ENCODE measurements around the gene PSPC1.

DNA sequence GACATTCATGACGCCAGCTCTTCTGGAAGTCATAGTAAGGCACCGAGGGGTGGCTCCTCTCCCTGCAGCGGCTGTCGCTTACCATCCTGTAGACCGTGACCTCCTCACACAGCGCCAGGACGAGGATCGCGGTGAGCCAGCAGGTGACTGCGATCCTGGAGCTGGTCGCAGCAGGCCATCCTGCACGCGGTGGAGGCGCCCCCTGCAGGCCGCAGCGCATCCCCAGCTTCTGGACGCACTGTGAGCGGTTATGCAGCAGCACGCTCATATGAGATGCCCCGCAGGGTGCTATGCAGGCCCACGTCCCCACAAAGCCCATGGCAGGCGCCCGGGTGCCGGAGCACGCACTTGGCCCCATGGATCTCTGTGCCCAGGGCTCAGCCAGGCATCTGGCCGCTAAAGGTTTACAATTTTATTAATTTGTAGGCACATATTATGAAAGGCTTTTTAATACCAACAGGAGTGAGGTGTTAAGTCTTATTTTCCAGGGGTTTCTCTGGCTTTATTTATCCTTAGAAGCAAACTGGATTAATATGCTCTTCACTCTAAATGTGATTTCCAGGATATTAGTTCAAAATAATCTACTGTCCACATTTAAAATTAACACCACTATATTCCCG is 35.6 kb upstream of the PSPC1 start:
- no peak for TF ChIP-seq CTCF (IDR thresholded peaks at IDR 0.05; ENCODE audit: poor library complexity, severe bottlenecking)
- TF ChIP-seq MXI1 (conservative IDR thresholded peaks at IDR 0.05; ENCODE audit: poor library complexity, severe bottlenecking): no peak
- no peak for TF ChIP-seq SMC3 (conservative IDR thresholded peaks at IDR 0.05; ENCODE audit: poor library complexity)
- TF ChIP-seq TAF1 (IDR thresholded peaks at IDR 0.05; ENCODE audit: low read depth): no peak
